H1 (cell line): ENCODE measurements around the gene CCNI. TPM values are rescaled to one million over a fixed set of nuclear protein-coding genes. Genes with fewer than 3 reads are reported as not detected.

Experiments used
- CTCF ChIA-PET: fragments of 300-600 bp; sonication (Branson Sonifier 250); formaldehyde crosslinking; loops from one replicate; lab custom pipeline; 2021; ENCODE audit not compliant: partially characterized antibody; lab: Charles Lee
- POLR2A ChIA-PET: fragments of 300-600 bp; sonication (Branson Sonifier 250); formaldehyde crosslinking; loops from one replicate; lab custom pipeline; 2021; ENCODE audit warnings: inconsistent platforms; ENCODE audit not compliant: partially characterized antibody; lab: Charles Lee
- DNase-seq, 2 experiments: peaks; one replicate each; pipeline versions ENCODE4 v3.0.0 to v3.0.0-alpha.2; 2010 to 2022; ENCODE audit warnings: low spot score in 2 of 2, low read depth in 1 of 2, mixed read lengths in 1 of 2
- FAIRE-seq: peaks from 2 replicates; lab custom pipeline; 2011; peaks lifted over from hg19 to GRCh38; lab: Jason Lieb, UNC
- H2AFZ ChIP-seq: 2 replicates; pipeline ENCODE4 v1.8.1; 2012; ENCODE audit warnings: low read length, inconsistent platforms
- H2AK5ac ChIP-seq: 2 replicates; pipeline ENCODE4 v1.6.1; 2013; ENCODE audit warnings: low read depth, low read length
- H2BK120ac ChIP-seq: replicated peaks from 2 replicates; pipeline ENCODE3; 2013; ENCODE audit warnings: low read depth, low read length, inconsistent platforms
- H2BK12ac ChIP-seq: 2 replicates; pipeline ENCODE4 v1.6.1; 2013; ENCODE audit warnings: low read depth, low read length
- H2BK15ac ChIP-seq: 2 replicates; pipeline ENCODE4 v1.6.1; 2013; ENCODE audit warnings: low read length
- H2BK20ac ChIP-seq: 2 replicates; pipeline ENCODE4 v1.6.1; 2013; ENCODE audit warnings: low read length
- H2BK5ac ChIP-seq: 2 replicates; pipeline ENCODE4 v1.6.1; 2013; ENCODE audit warnings: low read depth, low read length
- H3K14ac ChIP-seq: 2 replicates; pipeline ENCODE4 v1.6.1; 2013; ENCODE audit warnings: inconsistent platforms; ENCODE audit not compliant: insufficient read length
- H3K18ac ChIP-seq: 2 replicates; pipeline ENCODE4 v1.6.1; 2013; ENCODE audit warnings: low read length; ENCODE audit errors: extremely low read depth
- H3K23ac ChIP-seq: 2 replicates; pipeline ENCODE4 v1.6.1; 2013; ENCODE audit warnings: inconsistent platforms; ENCODE audit not compliant: insufficient read length
- H3K23me2 ChIP-seq: 2 replicates; pipeline ENCODE4 v1.6.1; 2013; ENCODE audit warnings: low read depth, low read length
- H3K27ac ChIP-seq: 2 replicates; pipeline ENCODE4 v1.6.1; 2011; ENCODE audit warnings: low read depth, low read length, inconsistent platforms
- H3K27me3 ChIP-seq, 4 experiments: replicated peaks in 1 of 4; 1 replicate in 1 of 4; 2 replicates in 3 of 4; pipeline versions ENCODE4 v1.6.1 to v1.8.1; 2011 to 2013; ENCODE audit warnings: low read length in 3 of 4, mild to moderate bottlenecking in 3 of 4, inconsistent platforms in 2 of 4, mixed read lengths in 2 of 4, moderate library complexity in 1 of 4; ENCODE audit not compliant: control insufficient read depth in 3 of 4, insufficient read depth in 3 of 4; ENCODE audit errors: extremely low read depth in 1 of 4
- H3K36me3 ChIP-seq, 4 experiments: 2 replicates each; pipeline versions ENCODE4 v1.6.1 to v1.8.1; 2011 to 2013; ENCODE audit warnings: mild to moderate bottlenecking in 4 of 4, low read length in 3 of 4, moderate library complexity in 2 of 4, control low read depth in 1 of 4, inconsistent platforms in 1 of 4; ENCODE audit not compliant: insufficient read depth in 4 of 4, control insufficient read depth in 2 of 4
- H3K4ac ChIP-seq: replicated peaks from 2 replicates; pipeline ENCODE3; 2013; ENCODE audit warnings: low read length, low read depth, mixed read lengths, inconsistent platforms; ENCODE audit not compliant: insufficient read length
- H3K4me1 ChIP-seq, 4 experiments: replicated peaks in 1 of 4; 1 replicate in 1 of 4; 2 replicates in 3 of 4; pipeline versions ENCODE4 v1.6.1 to v1.8.1; 2011 to 2013; ENCODE audit warnings: low read length in 3 of 4, inconsistent platforms in 2 of 4, mixed read lengths in 1 of 4; ENCODE audit not compliant: insufficient read depth in 4 of 4, control insufficient read depth in 3 of 4
- H3K4me2 ChIP-seq, 2 experiments: 2 replicates each; pipeline versions ENCODE4 v1.6.1 to v1.8.1; 2011 to 2013; ENCODE audit warnings: low read depth in 2 of 2, low read length in 2 of 2, control low read depth in 1 of 2, inconsistent platforms in 1 of 2, mild to moderate bottlenecking in 1 of 2; ENCODE audit not compliant: insufficient read depth in 1 of 2
- H3K4me3 ChIP-seq, 4 experiments: fragments of 200-600, 300-600 bp in 1 of 4; sonication (generic), shearing (Covaris generic), sonication (Bioruptor Twin) in 1 of 4; 2 replicates each; pipeline versions ENCODE4 v1.5.1 to v1.8.1; 2011 to 2016; ENCODE audit warnings: low read length in 4 of 4, low read depth in 3 of 4, control low read depth in 2 of 4, inconsistent platforms in 2 of 4, mild to moderate bottlenecking in 2 of 4, mixed read lengths in 1 of 4, moderate library complexity in 1 of 4; ENCODE audit not compliant: insufficient read depth in 2 of 4; ENCODE audit errors: extremely low read depth in 1 of 4
- H3K56ac ChIP-seq: replicated peaks from 2 replicates; pipeline ENCODE3; 2013; ENCODE audit warnings: low read depth, mild to moderate bottlenecking, mixed read lengths, low read length, inconsistent platforms; ENCODE audit not compliant: insufficient read length
- H3K79me1 ChIP-seq: 2 replicates; pipeline ENCODE4 v1.6.1; 2013; ENCODE audit warnings: low read depth, low read length, control low read depth
- H3K79me2 ChIP-seq, 2 experiments: 2 replicates each; pipeline versions ENCODE4 v1.6.1 to v1.8.1; 2012 to 2013; ENCODE audit warnings: low read length in 2 of 2, mild to moderate bottlenecking in 2 of 2, inconsistent platforms in 1 of 2; ENCODE audit not compliant: insufficient read depth in 2 of 2, control insufficient read depth in 1 of 2
- H3K9ac ChIP-seq, 4 experiments: replicated peaks in 1 of 4; 1 replicate in 1 of 4; 2 replicates in 3 of 4; pipeline versions ENCODE4 v1.6.1 to v1.8.1; 2011 to 2013; ENCODE audit warnings: low read depth in 3 of 4, low read length in 3 of 4, control low read depth in 2 of 4, mild to moderate bottlenecking in 2 of 4, moderate library complexity in 2 of 4, inconsistent platforms in 1 of 4; ENCODE audit errors: extremely low read depth in 1 of 4
- H3K9me3 ChIP-seq, 2 experiments: 2 replicates each; pipeline versions ENCODE4 v1.6.1 to v1.8.1; 2012 to 2013; ENCODE audit warnings: mild to moderate bottlenecking in 2 of 2, moderate library complexity in 2 of 2, control low read depth in 1 of 2, inconsistent platforms in 1 of 2, low read depth in 1 of 2, low read length in 1 of 2, mixed read lengths in 1 of 2; ENCODE audit not compliant: insufficient read depth in 2 of 2
- H4K20me1 ChIP-seq, 2 experiments: replicated peaks in 1 of 2; 2 replicates each; pipeline versions ENCODE3 to v1.8.1; 2011 to 2013; ENCODE audit warnings: inconsistent platforms in 2 of 2, low read length in 2 of 2, mild to moderate bottlenecking in 1 of 2; ENCODE audit not compliant: insufficient read depth in 2 of 2, control insufficient read depth in 1 of 2
- H4K5ac ChIP-seq: 2 replicates; pipeline ENCODE4 v1.6.1; 2013; ENCODE audit warnings: low read length, low read depth, mixed read lengths, inconsistent platforms; ENCODE audit not compliant: insufficient read length
- H4K8ac ChIP-seq: 2 replicates; pipeline ENCODE4 v1.8.0; 2013; ENCODE audit warnings: mild to moderate bottlenecking, moderate library complexity, low read length, inconsistent platforms; ENCODE audit not compliant: insufficient read depth; ENCODE audit errors: extremely low read depth
- H4K91ac ChIP-seq: replicated peaks from 2 replicates; pipeline ENCODE3; 2013; ENCODE audit warnings: low read length, mixed read lengths, inconsistent platforms; ENCODE audit not compliant: insufficient read length
- CHD1 ChIP-seq: IDR thresholded peaks from 2 replicates; pipeline ENCODE4 v1.6.1; 2012; ENCODE audit warnings: low read depth, low read length, improper control_type of control experiment
- EP300 ChIP-seq, 2 experiments: IDR thresholded peaks; 1 replicate in 1 of 2; 2 replicates in 1 of 2; pipeline ENCODE4 v1.6.1; 2011 to 2012; ENCODE audit warnings: low read depth in 2 of 2, low read length in 2 of 2, mild to moderate bottlenecking in 2 of 2, borderline replicate concordance in 1 of 2, inconsistent platforms in 1 of 2, moderate library complexity in 1 of 2
- EZH2 ChIP-seq: fragments of 200-600 bp; sonication (generic); IDR thresholded peaks from 2 replicates; pipeline ENCODE4 v1.7.1; 2012; ENCODE audit warnings: low read depth, mild to moderate bottlenecking, moderate library complexity, low read length, inconsistent platforms; ENCODE audit not compliant: severe bottlenecking
- GTF2F1 ChIP-seq: IDR thresholded peaks from 2 replicates; pipeline ENCODE4 v1.6.1; 2012; ENCODE audit warnings: low read depth, low read length, improper control_type of control experiment, borderline replicate concordance
- HDAC2 ChIP-seq, 2 experiments: fragments of 300-600 bp in 1 of 2; sonication (generic) in 1 of 2; IDR thresholded peaks; 2 replicates each; pipeline ENCODE4 v1.6.1; 2011 to 2012; ENCODE audit warnings: low read depth in 2 of 2, low read length in 2 of 2, mild to moderate bottlenecking in 2 of 2, moderate library complexity in 2 of 2, borderline replicate concordance in 1 of 2, inconsistent platforms in 1 of 2
- JUN ChIP-seq: IDR thresholded peaks from 2 replicates; pipeline ENCODE4 v1.6.1; 2011; ENCODE audit warnings: low read depth, mild to moderate bottlenecking, improper control_type of control experiment, low read length
- JUND ChIP-seq: IDR thresholded peaks from 2 replicates; pipeline ENCODE4 v1.6.1; 2011; ENCODE audit warnings: mild to moderate bottlenecking, improper control_type of control experiment, low read length
- MAFK ChIP-seq: IDR thresholded peaks from 2 replicates; pipeline ENCODE4 v1.6.1; 2012; ENCODE audit warnings: low read depth, mild to moderate bottlenecking, improper control_type of control experiment, low read length
- NANOG ChIP-seq: IDR thresholded peaks from 2 replicates; pipeline ENCODE4 v1.6.1; 2011; ENCODE audit warnings: low read length, low read depth, mild to moderate bottlenecking, inconsistent platforms; ENCODE audit not compliant: insufficient read depth, poor library complexity, severe bottlenecking
- SUZ12 ChIP-seq: fragments of 200-600 bp; sonication (generic); IDR thresholded peaks from 2 replicates; pipeline ENCODE4 v1.6.1; 2012; ENCODE audit warnings: mild to moderate bottlenecking, inconsistent platforms, low read length, moderate library complexity, mixed read lengths
- TAF1 ChIP-seq: IDR thresholded peaks from 2 replicates; pipeline ENCODE4 v1.6.1; 2011; ENCODE audit warnings: mild to moderate bottlenecking, low read depth, low read length
- WGBS, 2 experiments: shearing (Covaris generic) in 1 of 2; methylation state at CpG; one replicate each; pipeline versions ENCODE4 v1.1.6 to v1.1.7; 2013 to 2015; ENCODE audit warnings: low lambda C conversion rate in 2 of 2, mixed read lengths in 2 of 2, inconsistent platforms in 1 of 2, low coverage in 1 of 2, missing lambda C conversion rate in 1 of 2; ENCODE audit not compliant: insufficient replicate concordance in 2 of 2, insufficient coverage in 1 of 2, insufficient read length in 1 of 2; ENCODE audit errors: extremely low coverage in 1 of 2, missing lambda C conversion rate in 1 of 2; 5-methylcytosine and 5-hydroxymethylcytosine counted together
- polyA plus RNA-seq, 7 experiments: library from polyadenylated mRNA; depleted of rRNA in 3 of 7; stranded (reverse) in 5 of 7; unstranded in 2 of 7; fragments of >200 nt in 5 of 7; fragments of 200-250 nt in 2 of 7; gene quantifications; 1 replicate in 5 of 7; 2 replicates in 1 of 7; 4 replicates in 1 of 7; pipeline versions ENCODE4 v1.2.1 to v1.2.3, GENCODE V29; 2011 to 2013; ENCODE audit warnings: missing spikeins in 2 of 7, mixed read lengths in 2 of 7
- total RNA-seq: library from RNA; stranded (reverse); fragmentation: NEBNext Ultra II Directional; extraction: Animal tissue kit (Norgen Biotek cat#: 25700); gene quantifications from 2 replicates; pipeline ENCODE4 v1.2.1, GENCODE V29; 2021
- TF ChIP-seq, protein P1 (sequence below): IDR thresholded peaks from 2 replicates; pipeline ENCODE4 v1.6.1; 2011; ENCODE audit warnings: low read length, improper control_type of control experiment

CCNI gene
- total and polyA plus RNA-seq, 2 of the 8 experiments (the other 6 are each of a cell fraction or from before 2014, with no cell fraction given): 97.8 to 234 TPM

DNA sequence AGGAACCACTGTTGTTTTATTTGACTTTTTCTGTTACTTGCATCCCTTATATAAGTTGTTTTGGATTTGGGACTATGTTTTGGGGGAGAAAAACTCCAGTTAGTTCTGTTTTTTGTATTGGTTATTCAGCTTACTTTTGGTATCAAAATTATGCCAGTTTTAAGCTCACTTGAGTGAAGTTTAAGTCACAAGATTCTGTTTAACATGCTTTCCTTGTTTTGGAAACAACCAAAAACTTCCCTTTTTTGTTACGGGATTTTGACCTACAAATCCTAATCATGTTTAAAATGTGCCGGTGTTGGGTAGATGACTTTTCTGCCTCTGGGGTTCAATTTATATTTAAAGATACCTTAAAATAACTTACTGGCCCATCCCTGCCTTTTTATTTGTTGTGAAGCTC, 36.0 kb downstream of the CCNI start:
- 92% methylated on average over 2 of the region's 2 CpGs; no CpG with 5 or more reads in 1 of the 2 experiments for WGBS, 2 experiments
- Histone ChIP-seq H3K23me2 (no peaks in the 10 kb centered on the region), H4K8ac (no peak overlapping the region), H3K36me3 (peaks cover under 1 to 8% (median 3%) of the 10 kb centered on the region in 4 experiments; a peak in 5 of 8 replicates), H3K79me1 (no peaks in the 10 kb centered on the region), H4K20me1 (peaks cover 0 to 2% of the 10 kb centered on the region in 2 experiments), H3K9me3 (no peaks in the 10 kb centered on the region), H3K79me2 (no peaks in the 10 kb centered on the region), H3K56ac (no peak overlapping the region), H3K14ac (no peak overlapping the region), H2BK12ac (no peak overlapping the region), H3K4me3 (no peak overlapping the region), H3K9ac (no peak overlapping the region), H2AFZ (no peak overlapping the region), H2AK5ac (no peak overlapping the region), H3K4ac (no peak overlapping the region), H3K27ac (no peak overlapping the region), H4K5ac (no peak overlapping the region), H2BK15ac (no peak overlapping the region), H3K18ac (no peak overlapping the region), H3K4me2 (no peak overlapping the region), H3K23ac (no peak overlapping the region), H2BK5ac (no peak overlapping the region), H2BK20ac (no peak overlapping the region), H4K91ac (no peak overlapping the region), H2BK120ac (no peak overlapping the region), H3K4me1 (peaks cover 0 to 3% (median 0%) of the 10 kb centered on the region in 4 experiments; a peak in 1 of 7 replicates), H3K27me3 (no peaks in the 10 kb centered on the region)
- ChIA-PET CTCF (interaction anchor here (0.7 to 1.9 kb wide), 6 partner anchors 9 to 163 kb away, joined by 3 to 10 read pairs (median 4); partner anchors contain the start of gene SEPTIN11), POLR2A (interaction anchor here (0.6 kb wide), 1 partner anchor 11 kb away, joined by 3 read pairs; no protein-coding TSS in a partner anchor)
- no peak for DNase-seq
- no peak for FAIRE-seq
- TF ChIP-seq MAFK: no peak
- no peak for TF ChIP-seq CHD1
- TF ChIP-seq JUND: no peak
- no peak for TF ChIP-seq HDAC2 (IDR thresholded peaks at IDR 0.05; ENCODE audit: borderline replicate concordance in 1 of 2, low read depth in 2 of 2, low read length in 2 of 2)
- no peak for TF ChIP-seq GTF2F1
- TF ChIP-seq, protein P1, sequence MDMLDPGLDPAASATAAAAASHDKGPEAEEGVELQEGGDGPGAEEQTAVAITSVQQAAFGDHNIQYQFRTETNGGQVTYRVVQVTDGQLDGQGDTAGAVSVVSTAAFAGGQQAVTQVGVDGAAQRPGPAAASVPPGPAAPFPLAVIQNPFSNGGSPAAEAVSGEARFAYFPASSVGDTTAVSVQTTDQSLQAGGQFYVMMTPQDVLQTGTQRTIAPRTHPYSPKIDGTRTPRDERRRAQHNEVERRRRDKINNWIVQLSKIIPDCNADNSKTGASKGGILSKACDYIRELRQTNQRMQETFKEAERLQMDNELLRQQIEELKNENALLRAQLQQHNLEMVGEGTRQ: no peak
- TF ChIP-seq TAF1: no peak
- no peak for TF ChIP-seq SUZ12
- no peak for TF ChIP-seq EP300 (IDR thresholded peaks at IDR 0.05; ENCODE audit: borderline replicate concordance in 1 of 2, low read depth in 2 of 2, low read length in 2 of 2)
- no peak for TF ChIP-seq EZH2
- TF ChIP-seq JUN: no peak
- no peak for TF ChIP-seq NANOG
